ENCODE results near the gene EPHA5. TPM values are rescaled to one million over a fixed set of nuclear protein-coding genes. Genes with fewer than 3 reads are reported as not detected.

EPHA5 gene
- total RNA-seq, 1 experiment from 2014 or later, result 2.0 TPM

GRCh38 chr4:65456579-65456978, 213.7 kb downstream of the EPHA5 start:
- DNase-seq (no peak), ATAC-seq (no peak)
- Histone ChIP-seq H3K4me3 (ENCODE audit: low read length) (no peak overlapping the region), H3K9me3 (ENCODE audit: low read length) (no peaks in the 10 kb centered on the region), H3K27ac (ENCODE audit: low read length) (no peak overlapping the region), H3K9me2 (replicated peaks; ENCODE audit: low read length) (no peaks in the 10 kb centered on the region), H3K27me3 (ENCODE audit: low read length) (no peaks in the 10 kb centered on the region), H3K9ac (ENCODE audit: low read length) (no peak overlapping the region), H3F3A (ENCODE audit: low read length, unreplicated experiment) (no peaks in the 10 kb centered on the region), H3K4me2 (ENCODE audit: low read length) (no peak overlapping the region), H3K36me3 (ENCODE audit: low read depth, low read length) (no peaks in the 10 kb centered on the region), H3K79me2 (ENCODE audit: low read length) (no peaks in the 10 kb centered on the region), H4K20me1 (ENCODE audit: low read length) (no peaks in the 10 kb centered on the region), H3K4me1 (ENCODE audit: insufficient read depth, low read length) (no peaks in the 10 kb centered on the region), H2AFZ (ENCODE audit: low read length) (no peak overlapping the region)
- TF ChIP-seq CTCF (conservative IDR thresholded peaks at IDR 0.05; ENCODE audit: low read depth, low read length) (no peak), EZH2phosphoT487 (IDR thresholded peaks at IDR 0.05; ENCODE audit: borderline replicate concordance, low read length) (no peak), EZH2 (IDR thresholded peaks at IDR 0.05; ENCODE audit: low read length, unreplicated experiment) (no peak)
- BruUV-seq (replicated peaks), result no TSS peak
- CTCF ChIA-PET, result no interaction called here
- intact Hi-C loops (cut with micrococcal nuclease), result no loop called here
- POLR2A ChIA-PET (ENCODE audit: unreplicated experiment), result no interaction called here

- no peaks in the 10 kb centered on the region for H3K9me2 ChIP-seq (replicated peaks; ENCODE audit: low read length)
- CTCF ChIA-PET, result no interaction called here
- H3K9ac ChIP-seq (ENCODE audit: low read length), result no peak overlapping the region
- H4K20me1 ChIP-seq (ENCODE audit: low read length), result no peaks in the 10 kb centered on the region
- no peak for DNase-seq
- no TSS peak for BruUV-seq (replicated peaks)
- no peak for ATAC-seq
- no peak overlapping the region for H3K4me2 ChIP-seq (ENCODE audit: low read length)
- no peaks in the 10 kb centered on the region for H3K4me1 ChIP-seq (ENCODE audit: insufficient read depth, low read length)
- H3K4me3 ChIP-seq (ENCODE audit: low read length), result no peak overlapping the region
- POLR2A ChIA-PET (ENCODE audit: unreplicated experiment), result no interaction called here
- H3F3A ChIP-seq (ENCODE audit: low read length, unreplicated experiment), result no peaks in the 10 kb centered on the region
- H2AFZ ChIP-seq (ENCODE audit: low read length), result no peak overlapping the region
- TF ChIP-seq EZH2phosphoT487 (IDR thresholded peaks at IDR 0.05; ENCODE audit: borderline replicate concordance, low read length) (no peak), EZH2 (IDR thresholded peaks at IDR 0.05; ENCODE audit: low read length, unreplicated experiment) (no peak), CTCF (conservative IDR thresholded peaks at IDR 0.05; ENCODE audit: low read depth, low read length) (no peak)
- intact Hi-C loops (cut with micrococcal nuclease), result loop anchor here (2.0 kb wide), 1 partner anchor 69 kb away; no protein-coding TSS in a partner anchor
- no peak overlapping the region for H3K27ac ChIP-seq (ENCODE audit: low read length)
- H3K9me3 ChIP-seq (ENCODE audit: low read length), result no peaks in the 10 kb centered on the region
- H3K36me3 ChIP-seq (ENCODE audit: low read depth, low read length), result no peaks in the 10 kb centered on the region
- H3K79me2 ChIP-seq (ENCODE audit: low read length), result no peaks in the 10 kb centered on the region
- H3K27me3 ChIP-seq (ENCODE audit: low read length), result no peaks in the 10 kb centered on the region
Observed at GRCh38 chr4:65453398-65453797, 216.9 kb downstream of the EPHA5 start.

- Histone ChIP-seq H4K20me1 (ENCODE audit: low read length) (no peaks in the 10 kb centered on the region), H3F3A (ENCODE audit: low read length, unreplicated experiment) (no peaks in the 10 kb centered on the region), H3K4me3 (ENCODE audit: low read length) (no peak overlapping the region), H3K4me1 (ENCODE audit: insufficient read depth, low read length) (no peaks in the 10 kb centered on the region), H3K27ac (ENCODE audit: low read length) (no peak overlapping the region), H3K9me2 (replicated peaks; ENCODE audit: low read length) (no peaks in the 10 kb centered on the region), H3K9ac (ENCODE audit: low read length) (no peak overlapping the region), H2AFZ (ENCODE audit: low read length) (no peak overlapping the region), H3K79me2 (ENCODE audit: low read length) (no peaks in the 10 kb centered on the region), H3K4me2 (ENCODE audit: low read length) (no peak overlapping the region), H3K36me3 (ENCODE audit: low read depth, low read length) (no peaks in the 10 kb centered on the region), H3K27me3 (ENCODE audit: low read length) (no peaks in the 10 kb centered on the region), H3K9me3 (ENCODE audit: low read length) (no peaks in the 10 kb centered on the region)
- no peak for DNase-seq
- ATAC-seq, result no peak
- ChIA-PET CTCF (no interaction called here), POLR2A (ENCODE audit: unreplicated experiment) (no interaction called here)
- BruUV-seq (replicated peaks), result no TSS peak
- TF ChIP-seq EZH2phosphoT487 (IDR thresholded peaks at IDR 0.05; ENCODE audit: borderline replicate concordance, low read length) (no peak), EZH2 (IDR thresholded peaks at IDR 0.05; ENCODE audit: low read length, unreplicated experiment) (no peak)
- intact Hi-C loops (cut with micrococcal nuclease), result no loop called here
Observed at GRCh38 chr4:65450899-65451298, 219.4 kb downstream of the EPHA5 start.

Measured in PC-3 (cell line).